Measurements from ENCODE around the gene OR52B4. TPM values are rescaled to one million over a fixed set of nuclear protein-coding genes. Genes with fewer than 3 reads are reported as not detected.

The OR52B4 gene
- not detected in 2 replicates for total RNA-seq (ENCODE audit: low replicate concordance)

GRCh38 chr11:4368286-4368685 is at the start of gene OR52B4:
Gene OR52B4 (minus strand): TSS chr11:4368386. CDS start chr11:4368295, 91 bp downstream.

GRCh38 chr11:4393209-4393857 is 25.1 kb upstream of the OR52B4 start, which contains the start of gene TRIM21:
Gene TRIM21 (minus strand): TSS chr11:4393702. CDS start chr11:4390409, 3,293 bp downstream.

Other genes with a start within 250 kb of the OR52B4 start
- gene TRIM21, start 25.3 kb upstream of the OR52B4 start, total RNA-seq (ENCODE audit: low replicate concordance): 17.7 and 21.8 TPM in 2 replicates
- gene OR52K2, start 80.9 kb upstream of the OR52B4 start, total RNA-seq (ENCODE audit: low replicate concordance): not detected in 2 replicates
- gene OR52K1, start 114.3 kb upstream of the OR52B4 start, total RNA-seq (ENCODE audit: low replicate concordance): not detected in 2 replicates
- gene OR52M1, start 176.8 kb upstream of the OR52B4 start, total RNA-seq (ENCODE audit: low replicate concordance): not detected in 2 replicates
- gene OR52I2, start 213.4 kb upstream of the OR52B4 start, total RNA-seq (ENCODE audit: low replicate concordance): not detected in 2 replicates
- gene OR52I1, start 225.7 kb upstream of the OR52B4 start, total RNA-seq (ENCODE audit: low replicate concordance): not detected in 2 replicates
- 6.2 and 9.5 TPM in 2 replicates for gene TRIM68, start 239.8 kb upstream of the OR52B4 start, total RNA-seq (ENCODE audit: low replicate concordance)

All from smooth muscle cell of the coronary artery (primary cell).